DOHH2 (cell line): Measurements from ENCODE around the gene SRD5A1.
A peak's percentile ranks its signal among the peaks of the same experiment; 100 is the strongest.

Source experiments
- H3F3A ChIP-seq: fragments of 200-600 bp; sonication (generic), shearing (Covaris generic); 2 replicates; pipeline ENCODE4 v1.6.0; 2016; ENCODE audit warnings: antibody characterized with exemption, mild to moderate bottlenecking; ENCODE audit not compliant: control insufficient read depth, insufficient read depth
- H3K27ac ChIP-seq: fragments of 200-600 bp; sonication (generic); 2 replicates; pipeline ENCODE4 v1.5.1; 2014; ENCODE audit warnings: low read depth, mild to moderate bottlenecking, low read length, moderate library complexity
- H3K27me3 ChIP-seq: fragments of 200-600 bp; sonication (generic); 2 replicates; pipeline ENCODE4 v1.6.1; 2014; ENCODE audit warnings: mild to moderate bottlenecking, low read length, mixed read lengths; ENCODE audit not compliant: control insufficient read depth
- H3K36me3 ChIP-seq: fragments of 200-600 bp; sonication (generic); 2 replicates; pipeline ENCODE4 v1.6.1; 2014; ENCODE audit warnings: mild to moderate bottlenecking, low read length, moderate library complexity, mixed read lengths; ENCODE audit not compliant: control insufficient read depth
- H3K4me1 ChIP-seq: fragments of 200-600 bp; sonication (generic); 2 replicates; pipeline ENCODE4 v1.6.1; 2014; ENCODE audit warnings: mild to moderate bottlenecking, low read length, mixed read lengths; ENCODE audit not compliant: control insufficient read depth
- H3K4me2 ChIP-seq: fragments of 200-600 bp; sonication (generic); 2 replicates; pipeline ENCODE4 v1.6.0; 2014; ENCODE audit warnings: mild to moderate bottlenecking, low read length, moderate library complexity
- H3K4me3 ChIP-seq: fragments of 200-600 bp; sonication (generic); 2 replicates; pipeline ENCODE4 v1.5.1; 2014; ENCODE audit warnings: mild to moderate bottlenecking, low read length, mixed read lengths
- H3K79me2 ChIP-seq: fragments of 200-600 bp; sonication (generic); 2 replicates; pipeline ENCODE4 v1.6.1; 2014; ENCODE audit warnings: mild to moderate bottlenecking, low read length, mixed read lengths; ENCODE audit not compliant: control insufficient read depth
- H3K9me2 ChIP-seq: fragments of 200-600 bp; sonication (generic); replicated peaks from 2 replicates; pipeline ENCODE4 v1.6.1; 2014; ENCODE audit warnings: mild to moderate bottlenecking, low read length, mixed read lengths; ENCODE audit not compliant: control insufficient read depth
- H3K9me3 ChIP-seq: fragments of 200-600 bp; sonication (generic); 2 replicates; pipeline ENCODE4 v1.6.1; 2014; ENCODE audit warnings: antibody characterized with exemption, low read length, mixed read lengths; ENCODE audit not compliant: control insufficient read depth, insufficient read depth
- H4K20me1 ChIP-seq: fragments of 200-600 bp; sonication (generic); 2 replicates; pipeline ENCODE4 v1.6.0; 2014; ENCODE audit warnings: low read depth, mild to moderate bottlenecking, antibody characterized with exemption, low read length, moderate library complexity; ENCODE audit not compliant: control insufficient read depth, insufficient read depth
- CTCF ChIP-seq: fragments of 200-600 bp; sonication (generic); IDR thresholded peaks from one replicate; pipeline ENCODE4 v1.5.1; 2014; ENCODE audit warnings: antibody characterized with exemption, mild to moderate bottlenecking, low read depth, low read length; ENCODE audit not compliant: poor library complexity, severe bottlenecking
- EZH2phosphoT487 ChIP-seq: fragments of 200-600 bp; sonication (generic); IDR thresholded peaks from 2 replicates; pipeline ENCODE4 v1.6.1; 2017; ENCODE audit warnings: borderline replicate concordance, mild to moderate bottlenecking, antibody characterized with exemption, low read length, moderate library complexity, mixed read lengths

SRD5A1 gene

GRCh38 chr5:6715758-6716628 lies 82.8 kb downstream of the SRD5A1 start:
- Histone ChIP-seq H3K9me2 (no peaks in the 10 kb centered on the region), H3K36me3 (peaks cover 58% of the 10 kb centered on the region), H3K4me1 (peaks cover 68% of the 10 kb centered on the region), H3K27me3 (no peaks in the 10 kb centered on the region), H3K4me2 (peak overlapping the region; percentile 94), H3K27ac (no peak overlapping the region), H4K20me1 (peaks cover 52% of the 10 kb centered on the region), H3K4me3 (peak overlapping the region; percentile 81), H3F3A (peaks cover under 1% of the 10 kb centered on the region; the same call in 1 of the 2 replicates), H3K79me2 (peaks cover 70% of the 10 kb centered on the region), H3K9me3 (no peaks in the 10 kb centered on the region)
- TF ChIP-seq CTCF (no peak), EZH2phosphoT487 (no peak)

GRCh38 chr5:6716629-6717149 lies 83.4 kb downstream of the SRD5A1 start:
- H3K4me3 ChIP-seq = peak overlapping the region; percentile 81
- H3K9me2 ChIP-seq = no peaks in the 10 kb centered on the region

GRCh38 chr5:6717247-6717646 lies 84.0 kb downstream of the SRD5A1 start:
- Histone ChIP-seq H4K20me1 (peaks cover 65% of the 10 kb centered on the region), H3K27me3 (no peaks in the 10 kb centered on the region), H3K4me2 (peak overlapping the region; percentile 94), H3K79me2 (peaks cover 82% of the 10 kb centered on the region), H3F3A (no peaks in the 10 kb centered on the region), H3K4me1 (peaks cover 72% of the 10 kb centered on the region), H3K4me3 (peak overlapping the region; percentile 81), H3K27ac (no peak overlapping the region), H3K9me2 (no peaks in the 10 kb centered on the region), H3K36me3 (peaks cover 70% of the 10 kb centered on the region), H3K9me3 (no peaks in the 10 kb centered on the region)
- TF ChIP-seq EZH2phosphoT487 (no peak), CTCF (no peak)

More at GRCh38 chr5:6716629-6717149, 83.4 kb downstream of the SRD5A1 start:
- peak overlapping the region; percentile 94 for H3K4me2 ChIP-seq
- TF ChIP-seq EZH2phosphoT487 (no peak), CTCF (no peak)
- no peaks in the 10 kb centered on the region for H3K9me3 ChIP-seq
- no peak overlapping the region for H3K27ac ChIP-seq
- no peaks in the 10 kb centered on the region for H3F3A ChIP-seq
- H3K4me1 ChIP-seq = peaks cover 72% of the 10 kb centered on the region
- H3K27me3 ChIP-seq = no peaks in the 10 kb centered on the region
- H4K20me1 ChIP-seq = peaks cover 59% of the 10 kb centered on the region
- peaks cover 64% of the 10 kb centered on the region for H3K36me3 ChIP-seq
- peaks cover 77% of the 10 kb centered on the region for H3K79me2 ChIP-seq
